ENCODE results near the gene HAUS3.

DNA sequence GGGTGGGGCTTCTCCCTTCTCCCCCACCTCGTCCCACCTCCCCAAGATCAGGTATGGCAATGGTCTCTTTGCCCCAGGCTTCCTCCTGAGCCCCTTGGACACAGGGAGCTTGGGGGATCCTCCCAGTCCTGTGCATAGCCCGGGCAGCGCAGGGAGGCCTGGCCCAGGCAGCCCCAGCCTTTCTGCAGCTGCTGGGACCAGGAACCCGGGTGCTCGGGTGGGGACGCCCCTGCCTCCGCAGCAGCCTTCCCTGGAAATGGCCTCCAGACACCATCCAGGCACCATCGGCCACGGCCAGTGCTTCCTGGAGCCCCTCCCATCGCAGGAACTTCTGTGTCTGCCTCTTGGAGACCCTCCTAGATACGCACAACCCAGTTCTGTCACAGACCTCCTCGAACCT is 25.9 kb upstream of the HAUS3 start:
- no peak for TF ChIP-seq CTCF (IDR thresholded peaks at IDR 0.05; ENCODE audit: insufficient read depth, low read length, poor library complexity, severe bottlenecking)
- no peak for TF ChIP-seq EZH2phosphoT487 (conservative IDR thresholded peaks at IDR 0.05; ENCODE audit: low read length)
